Measurements from ENCODE around the gene PNMA6E. TPM values are rescaled to one million over a fixed set of nuclear protein-coding genes. Genes with fewer than 3 reads are reported as not detected.

The PNMA6E gene
- polyA plus RNA-seq, 1 donor from 2014 or later: not detected

GRCh38 chrX:153378607-153379006 is 22.5 kb downstream of the PNMA6E start:
- Histone ChIP-seq H3K27me3 (ENCODE audit: insufficient read depth, low read depth, low read length) (no peaks in the 10 kb centered on the region), H3K4me2 (ENCODE audit: low read length) (no peak overlapping the region), H3F3A (ENCODE audit: insufficient read depth, low read length, poor library complexity, severe bottlenecking) (no peaks in the 10 kb centered on the region), H3K79me2 (replicated peaks; ENCODE audit: insufficient read depth, low read length) (no peaks in the 10 kb centered on the region), H3K36me3 (ENCODE audit: insufficient read depth, low read length) (no peaks in the 10 kb centered on the region), H3K4me3 (ENCODE audit: low read length) (no peak overlapping the region), H4K20me1 (ENCODE audit: insufficient read depth) (no peaks in the 10 kb centered on the region), H3K9me2 (ENCODE audit: insufficient read depth, low read length) (no peaks in the 10 kb centered on the region), H3K9me3 (ENCODE audit: low read length) (no peaks in the 10 kb centered on the region), H3K9ac (ENCODE audit: low read length) (no peak overlapping the region), H3K27ac (ENCODE audit: low read length) (no peak overlapping the region), H2AFZ (ENCODE audit: low read depth, low read length) (no peak overlapping the region)
- TF ChIP-seq RAD21 (conservative IDR thresholded peaks at IDR 0.05): no peak
- no peak for TF ChIP-seq MXI1 (conservative IDR thresholded peaks at IDR 0.05; ENCODE audit: poor library complexity, severe bottlenecking)
- TF ChIP-seq REST (IDR thresholded peaks at IDR 0.05; ENCODE audit: borderline replicate concordance): no peak
- no peak for TF ChIP-seq EP300 (conservative IDR thresholded peaks at IDR 0.05; ENCODE audit: poor library complexity, severe bottlenecking)
- TF ChIP-seq CTCF (IDR thresholded peaks at IDR 0.05; ENCODE audit: poor library complexity, severe bottlenecking): no peak
- no peak for TF ChIP-seq SMC3 (conservative IDR thresholded peaks at IDR 0.05; ENCODE audit: poor library complexity)
- no peak for TF ChIP-seq TAF1 (IDR thresholded peaks at IDR 0.05; ENCODE audit: low read depth)
- TF ChIP-seq EZH2 (IDR thresholded peaks at IDR 0.05; ENCODE audit: borderline replicate concordance, insufficient read depth, low read length, poor library complexity, severe bottlenecking): no peak
- no peak for TF ChIP-seq POLR2AphosphoS5 (IDR thresholded peaks at IDR 0.05)

- H3K9ac ChIP-seq (ENCODE audit: low read length): no peak overlapping the region
- no peak for TF ChIP-seq MXI1 (conservative IDR thresholded peaks at IDR 0.05; ENCODE audit: poor library complexity, severe bottlenecking)
- TF ChIP-seq RAD21 (conservative IDR thresholded peaks at IDR 0.05): no peak
- TF ChIP-seq REST (IDR thresholded peaks at IDR 0.05; ENCODE audit: borderline replicate concordance): no peak
- TF ChIP-seq CTCF (IDR thresholded peaks at IDR 0.05; ENCODE audit: poor library complexity, severe bottlenecking): no peak
- TF ChIP-seq TAF1 (IDR thresholded peaks at IDR 0.05; ENCODE audit: low read depth): no peak
- TF ChIP-seq EP300 (conservative IDR thresholded peaks at IDR 0.05; ENCODE audit: poor library complexity, severe bottlenecking): no peak
- TF ChIP-seq EZH2 (IDR thresholded peaks at IDR 0.05; ENCODE audit: borderline replicate concordance, insufficient read depth, low read length, poor library complexity, severe bottlenecking): no peak
- TF ChIP-seq SMC3 (conservative IDR thresholded peaks at IDR 0.05; ENCODE audit: poor library complexity): no peak
- no peak for TF ChIP-seq POLR2AphosphoS5 (IDR thresholded peaks at IDR 0.05)
- H2AFZ ChIP-seq (ENCODE audit: low read depth, low read length): no peak overlapping the region
- no peaks in the 10 kb centered on the region for H3K36me3 ChIP-seq (ENCODE audit: insufficient read depth, low read length)
- H4K20me1 ChIP-seq (ENCODE audit: insufficient read depth): no peaks in the 10 kb centered on the region
- H3F3A ChIP-seq (ENCODE audit: insufficient read depth, low read length, poor library complexity, severe bottlenecking): no peaks in the 10 kb centered on the region
- no peaks in the 10 kb centered on the region for H3K9me2 ChIP-seq (ENCODE audit: insufficient read depth, low read length)
- no peaks in the 10 kb centered on the region for H3K9me3 ChIP-seq (ENCODE audit: low read length)
- H3K27ac ChIP-seq (ENCODE audit: low read length): no peak overlapping the region
- H3K4me3 ChIP-seq (ENCODE audit: low read length): no peak overlapping the region
- no peaks in the 10 kb centered on the region for H3K79me2 ChIP-seq (replicated peaks; ENCODE audit: insufficient read depth, low read length)
- no peaks in the 10 kb centered on the region for H3K27me3 ChIP-seq (ENCODE audit: insufficient read depth, low read depth, low read length)
- no peak overlapping the region for H3K4me2 ChIP-seq (ENCODE audit: low read length)
Observed at GRCh38 chrX:153377727-153378126, 23.4 kb downstream of the PNMA6E start.
